ENCODE measurements around the gene APC. TPM values are rescaled to one million over a fixed set of nuclear protein-coding genes. Genes with fewer than 3 reads are reported as not detected.

Gene APC
- total and polyA plus RNA-seq, 10 of the 15 experiments (the other 5 are each of a cell fraction or from before 2014, with no cell fraction given): 3.2 to 23.3 (median 13.8) TPM

GRCh38 chr5:112869948-112870347 is 132.3 kb downstream of the APC start:
- CTCF ChIA-PET: interaction anchor here (0.6 kb wide), 1 partner anchor 170 kb away, joined by 3 read pairs; no protein-coding TSS in a partner anchor
- ATAC-seq (peak; percentile 80), DNase-seq (ENCODE audit: low read depth, low spot score) (no peak), FAIRE-seq (peak; percentile 78)
- no peak overlapping the region for H3K9ac ChIP-seq (ENCODE audit: control insufficient read depth, insufficient read depth, low read length)
- H3K9me3 ChIP-seq (replicated peaks; ENCODE audit: control insufficient read depth, insufficient read depth, low read length): no peaks in the 10 kb centered on the region
- no peaks in the 10 kb centered on the region for H4K20me1 ChIP-seq (ENCODE audit: control insufficient read depth, insufficient read depth)
- H2AFZ ChIP-seq (ENCODE audit: control insufficient read depth, low read depth, low read length): no peak overlapping the region
- SMC1A ChIA-PET (ENCODE audit: uncharacterized antibody, unreplicated experiment): interaction anchor here (1.2 to 1.8 kb wide), 2 partner anchors 34 to 53 kb away, joined by 3 to 5 read pairs; no protein-coding TSS in a partner anchor
- H3K27me3 ChIP-seq (replicated peaks in 1 of 2; ENCODE audit: control insufficient read depth in 2 of 2, insufficient read depth in 2 of 2, low read length in 1 of 2): no peaks in the 10 kb centered on the region
- H3K27ac ChIP-seq (ENCODE audit: control insufficient read depth, insufficient read depth): no peak overlapping the region
- 96% methylated on average over 3 of the region's 3 CpGs for WGBS (ENCODE audit: insufficient coverage, insufficient replicate concordance, low lambda C conversion rate, missing lambda C conversion rate)
- BruUV-seq (replicated peaks): no TSS peak
- no peak overlapping the region for H3K4me3 ChIP-seq
- peaks cover 2% of the 10 kb centered on the region for H3K79me2 ChIP-seq (ENCODE audit: control insufficient read depth, insufficient read depth, low read length)
- H3K4me2 ChIP-seq (ENCODE audit: control insufficient read depth, insufficient read depth): no peak overlapping the region
- H3K36me3 ChIP-seq (ENCODE audit: control insufficient read depth in 2 of 2, insufficient read depth in 2 of 2, low read length in 1 of 2): peaks cover 8 to 27% of the 10 kb centered on the region in 2 experiments
- TF ChIP-seq CBFB (IDR thresholded peaks at IDR 0.05; ENCODE audit: low read depth) (peak; percentile 40; the same call in 1 of the 2 replicates), RUNX3 (IDR thresholded peaks at IDR 0.05; ENCODE audit: low read length) (peak; percentile 84), RB1 (IDR thresholded peaks at IDR 0.05; ENCODE audit: borderline replicate concordance) (no peak), NKRF (conservative IDR thresholded peaks at IDR 0.05) (no peak), POLR2AphosphoS5 (IDR thresholded peaks at IDR 0.05; ENCODE audit: low read length) (0 out of 2 replicates have a peak, but pooled peaks have one; percentile 31), USF2 (IDR thresholded peaks at IDR 0.05; ENCODE audit: borderline replicate concordance, low read depth, low read length) (no peak), POLR2A (IDR thresholded peaks at IDR 0.05; ENCODE audit: low read depth, low read length) (peak; percentile 15; the same call in 1 of the 2 replicates)
- peaks cover 9% of the 10 kb centered on the region for H3K4me1 ChIP-seq (ENCODE audit: control insufficient read depth, insufficient read depth, low read length)
- in situ Hi-C loops (cut with MboI) (no loop called here), intact Hi-C loops (cut with micrococcal nuclease; ENCODE audit: unreplicated experiment) (no loop called here)
- POLR2A ChIA-PET: interaction anchor here (0.6 kb wide), 1 partner anchor 86 kb away, joined by 3 read pairs; no protein-coding TSS in a partner anchor
- RAD21 ChIA-PET (ENCODE audit: unreplicated experiment): no interaction called here

Measured in GM12878 (cell line).